ENCODE measurements around the gene PTPN4. TPM values are rescaled to one million over a fixed set of nuclear protein-coding genes. Genes with fewer than 3 reads are reported as not detected.
"Not testable (repeated sequence)": the region's sequence is repeated elsewhere in the genome, so short reads cannot be mapped to it uniquely, and the experiment has no call there.

PTPN4 gene
- total RNA-seq, 2 experiments from 2014 or later = 28.4 to 29.8 TPM

DNA sequence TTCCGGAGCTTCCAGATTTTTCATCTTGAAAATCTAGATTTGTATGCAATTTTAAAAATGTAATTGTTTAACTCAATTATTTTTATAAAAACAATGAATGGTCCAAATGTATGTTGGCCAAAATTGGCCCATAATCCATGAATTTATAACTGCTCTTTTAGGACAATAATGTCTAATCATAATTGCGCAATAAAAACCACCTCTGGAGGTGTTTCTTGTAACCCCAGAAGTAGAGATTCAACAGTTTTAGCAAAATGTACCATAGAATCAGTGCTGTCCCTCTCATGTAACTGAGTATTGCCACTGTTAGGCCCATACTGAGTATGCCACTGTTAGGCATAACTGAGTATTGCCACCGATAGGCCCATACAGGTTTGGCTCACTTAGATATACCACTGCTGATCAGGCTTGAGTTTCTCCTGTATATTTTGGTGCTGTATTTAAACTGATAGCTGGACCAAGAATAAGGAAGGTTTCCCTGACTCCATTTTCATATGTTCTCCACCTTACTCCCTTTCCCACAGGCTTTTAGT lies 182.3 kb downstream of the PTPN4 start:
- intact Hi-C loops (cut with micrococcal nuclease) = no loop called here
- CTCF ChIA-PET = interaction anchor here (1.7 kb wide), 1 partner anchor 8 kb away, joined by 6 read pairs; no protein-coding TSS in a partner anchor
- Mint-ChIP-seq H3K36me3 (ENCODE audit: low read depth) (peaks cover 6% of the 10 kb centered on the region), H3K27me3 (ENCODE audit: low read depth) (no peaks in the 10 kb centered on the region), H3K4me3 (no peak overlapping the region), H3K4me1 (ENCODE audit: low read depth) (peaks cover 10% of the 10 kb centered on the region), H3K9me3 (no peaks in the 10 kb centered on the region), H3K27ac (no peak overlapping the region)
- DNase-seq = no peak

DNA sequence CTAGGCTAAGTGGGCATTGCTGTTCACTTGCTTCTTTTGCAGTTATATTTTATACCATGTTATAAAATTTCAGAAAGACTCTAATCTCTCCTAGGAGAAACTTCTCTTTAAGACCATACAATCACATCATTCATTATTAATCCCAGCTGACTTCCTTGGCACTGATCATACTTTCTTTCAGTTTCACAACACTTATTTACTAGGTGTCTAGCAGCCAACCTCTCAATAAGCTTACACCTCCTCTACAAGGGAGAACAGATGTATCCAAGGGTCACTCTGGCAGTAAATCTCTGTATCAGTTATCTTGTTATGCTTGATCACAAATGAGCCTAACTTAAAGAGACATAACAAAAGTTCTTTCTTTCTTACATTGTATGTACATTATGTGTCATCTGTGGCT lies 183.3 kb downstream of the PTPN4 start:
- intact Hi-C loops (cut with micrococcal nuclease) = no loop called here
- H3K9me3 Mint-ChIP-seq = no peaks in the 10 kb centered on the region
- CTCF ChIA-PET = no interaction called here
- no peaks in the 10 kb centered on the region for H3K27me3 Mint-ChIP-seq (ENCODE audit: low read depth)
- peaks cover 14% of the 10 kb centered on the region for H3K4me1 Mint-ChIP-seq (ENCODE audit: low read depth)
- H3K27ac Mint-ChIP-seq = no peak overlapping the region
- DNase-seq = no peak
- H3K36me3 Mint-ChIP-seq (ENCODE audit: low read depth) = peaks cover 1% of the 10 kb centered on the region
- H3K4me3 Mint-ChIP-seq = no peak overlapping the region

DNA sequence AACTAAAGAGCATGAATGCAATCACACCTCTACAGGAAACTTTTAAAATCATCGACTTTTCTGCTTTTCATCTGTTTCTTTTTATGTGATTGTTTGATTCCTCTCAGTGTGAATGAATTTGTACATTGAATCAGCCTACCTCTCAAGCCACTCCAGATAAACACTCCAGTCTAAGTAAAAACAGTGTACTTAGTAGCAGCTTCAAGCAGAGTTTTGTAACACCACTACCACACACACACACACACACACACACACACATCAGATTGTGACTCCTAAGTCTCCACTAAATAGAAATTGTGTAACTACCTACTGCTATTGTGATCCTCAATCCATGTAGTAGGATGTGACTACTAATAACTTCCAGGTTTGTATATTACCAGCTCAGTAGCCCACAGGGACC lies 187.8 kb downstream of the PTPN4 start:
- Mint-ChIP-seq H3K9me3 (no peaks in the 10 kb centered on the region), H3K4me3 (no peak overlapping the region), H3K36me3 (ENCODE audit: low read depth) (peaks cover 11% of the 10 kb centered on the region), H3K4me1 (ENCODE audit: low read depth) (peaks cover 19% of the 10 kb centered on the region), H3K27me3 (ENCODE audit: low read depth) (no peaks in the 10 kb centered on the region), H3K27ac (no peak overlapping the region)
- CTCF ChIA-PET = interaction anchor here (0.6 kb wide), 1 partner anchor 305 kb away, joined by 3 read pairs; no protein-coding TSS in a partner anchor
- intact Hi-C loops (cut with micrococcal nuclease) = no loop called here
- DNase-seq = no peak

DNA sequence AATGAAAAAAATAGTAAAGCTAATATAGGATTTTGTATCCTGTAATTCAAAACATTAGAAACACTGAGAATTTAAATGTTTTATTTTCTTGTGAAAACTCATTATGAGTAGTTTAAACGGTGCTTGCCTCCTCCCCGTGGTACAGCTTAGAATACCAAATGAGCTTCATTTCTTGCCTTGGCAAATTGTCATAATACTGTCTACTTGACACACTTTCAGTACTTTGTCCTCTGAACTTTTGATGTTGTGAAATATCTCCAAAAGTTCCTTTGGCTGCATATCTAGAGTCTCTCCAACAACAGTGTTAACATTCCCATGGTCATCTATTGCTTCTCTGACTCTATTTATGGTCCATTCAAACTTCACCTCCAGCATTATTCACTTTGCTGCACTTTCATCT lies 191.2 kb downstream of the PTPN4 start:
- no peak overlapping the region for H3K4me3 Mint-ChIP-seq
- DNase-seq = no peak
- H3K9me3 Mint-ChIP-seq = no peaks in the 10 kb centered on the region
- peaks cover 26% of the 10 kb centered on the region for H3K36me3 Mint-ChIP-seq (ENCODE audit: low read depth)
- CTCF ChIA-PET = interaction anchor here (1.7 kb wide), 1 partner anchor 9 kb away, joined by 6 read pairs; no protein-coding TSS in a partner anchor
- peaks cover 14% of the 10 kb centered on the region for H3K4me1 Mint-ChIP-seq (ENCODE audit: low read depth)
- H3K27ac Mint-ChIP-seq = no peak overlapping the region
- H3K27me3 Mint-ChIP-seq (ENCODE audit: low read depth) = no peaks in the 10 kb centered on the region
- intact Hi-C loops (cut with micrococcal nuclease) = no loop called here

DNA sequence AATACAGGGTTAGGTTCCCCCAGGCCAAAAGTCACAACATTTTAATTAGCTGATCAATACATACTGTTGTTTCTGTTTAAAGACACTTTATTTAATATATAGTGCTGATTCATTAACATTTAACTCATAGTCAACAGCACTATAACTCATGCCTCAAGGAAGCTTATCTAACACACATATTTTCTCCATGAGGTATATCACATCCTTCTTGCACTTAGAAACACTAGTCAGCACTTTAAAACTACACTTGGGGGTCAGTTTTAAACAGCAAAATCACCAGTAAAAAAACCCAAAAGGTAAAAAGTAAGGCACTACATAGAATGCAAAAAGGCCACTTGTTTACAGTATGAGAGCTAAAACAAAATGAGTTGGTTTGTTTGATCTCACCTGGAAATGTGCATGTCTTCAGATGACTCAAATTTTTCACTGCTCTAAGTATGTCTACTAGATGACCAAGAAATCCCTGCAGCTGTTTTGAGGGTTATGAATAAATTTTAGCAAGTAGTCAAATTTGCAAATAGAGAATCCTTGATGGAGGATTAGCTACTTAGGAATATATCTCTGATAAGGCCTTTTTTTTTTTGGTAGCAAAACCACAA lies 199.0 kb downstream of the PTPN4 start:
- CTCF ChIA-PET = interaction anchor here (0.8 kb wide), 1 partner anchor 33 kb away, joined by 3 read pairs; no protein-coding TSS in a partner anchor
- Mint-ChIP-seq H3K4me3 (no peak overlapping the region), H3K36me3 (ENCODE audit: low read depth) (peaks cover 21% of the 10 kb centered on the region), H3K27me3 (ENCODE audit: low read depth) (no peaks in the 10 kb centered on the region), H3K27ac (no peak overlapping the region), H3K4me1 (ENCODE audit: low read depth) (peaks cover 4% of the 10 kb centered on the region), H3K9me3 (no peaks in the 10 kb centered on the region)
- no peak for DNase-seq
- intact Hi-C loops (cut with micrococcal nuclease) = no loop called here

DNA sequence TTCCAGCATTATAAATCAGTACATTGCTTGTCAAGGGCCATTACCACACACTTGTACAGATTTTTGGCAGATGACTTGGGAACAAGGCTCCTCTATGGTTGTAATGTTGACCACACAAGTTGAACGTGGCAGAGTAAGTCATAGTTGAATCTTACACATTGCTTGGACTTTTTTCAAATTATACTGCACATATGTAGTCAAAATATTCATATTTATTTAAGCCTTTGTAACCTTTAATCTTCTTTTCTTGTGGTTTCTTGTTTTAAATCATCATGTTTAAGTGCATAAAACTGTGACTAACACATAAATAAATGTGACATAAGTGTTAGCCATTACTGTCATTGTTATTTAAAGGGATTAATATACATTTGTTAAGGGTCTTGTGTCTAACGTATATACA lies 201.1 kb downstream of the PTPN4 start:
- H3K4me1 Mint-ChIP-seq (ENCODE audit: low read depth) = peaks cover 4% of the 10 kb centered on the region
- CTCF ChIA-PET = no interaction called here
- intact Hi-C loops (cut with micrococcal nuclease) = no loop called here

DNA sequence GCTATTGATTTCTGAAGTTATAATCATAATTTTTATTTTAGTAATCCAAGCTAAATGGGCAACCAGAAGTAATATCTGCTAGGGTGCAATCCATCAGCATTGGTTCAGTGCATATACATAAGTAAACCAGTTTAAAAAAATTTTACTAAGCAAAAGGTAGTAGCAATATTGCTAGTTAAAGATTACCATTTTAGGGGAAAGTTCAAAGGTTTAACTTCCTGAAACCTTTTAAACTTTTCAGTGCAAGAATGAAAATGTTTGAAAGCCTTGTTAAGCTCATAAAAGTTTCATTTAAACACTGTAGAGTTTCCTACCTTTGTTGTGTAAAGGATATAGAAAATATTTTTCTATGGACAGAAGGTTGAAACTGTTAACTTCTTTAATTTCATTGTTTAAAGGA lies 222.2 kb downstream of the PTPN4 start:
- intact Hi-C loops (cut with micrococcal nuclease) = no loop called here
- peaks cover 6% of the 10 kb centered on the region for H3K9me3 Mint-ChIP-seq
- H3K36me3 Mint-ChIP-seq (ENCODE audit: low read depth) = peaks cover 2% of the 10 kb centered on the region
- peaks cover 3% of the 10 kb centered on the region for H3K4me1 Mint-ChIP-seq (ENCODE audit: low read depth)
- CTCF ChIA-PET = interaction anchor here (1.6 kb wide), 1 partner anchor 193 kb away, joined by 7 read pairs; no protein-coding TSS in a partner anchor
- no peak overlapping the region for H3K4me3 Mint-ChIP-seq
- H3K27me3 Mint-ChIP-seq (ENCODE audit: low read depth) = no peaks in the 10 kb centered on the region
- H3K27ac Mint-ChIP-seq = no peak overlapping the region
- DNase-seq = no peak

More for the DNA sequence above, 201.1 kb downstream of the PTPN4 start:
- DNase-seq = no peak
- Mint-ChIP-seq H3K36me3 (ENCODE audit: low read depth) (peaks cover 27% of the 10 kb centered on the region), H3K27me3 (ENCODE audit: low read depth) (no peaks in the 10 kb centered on the region), H3K4me3 (no peak overlapping the region), H3K9me3 (no peaks in the 10 kb centered on the region), H3K27ac (no peak overlapping the region)

DNA sequence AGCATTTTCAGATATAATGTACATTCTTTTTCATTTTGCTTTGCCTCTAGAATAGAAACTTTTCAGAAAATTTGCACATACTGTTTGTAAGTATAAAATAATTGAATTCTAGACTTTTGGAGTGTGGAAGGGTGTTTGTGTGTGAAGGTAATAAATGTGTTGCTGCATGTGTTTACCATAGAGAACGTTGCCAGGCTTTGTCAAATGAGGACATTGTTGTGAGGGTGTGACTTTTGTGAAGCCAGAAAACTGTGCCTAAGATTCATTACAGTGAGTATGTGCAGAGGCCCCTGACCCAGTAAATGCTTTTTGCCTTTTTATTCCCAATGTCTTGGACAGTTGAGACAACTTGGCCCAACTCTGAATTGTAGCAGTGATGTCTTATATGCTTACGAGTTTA lies 222.8 kb downstream of the PTPN4 start:
- peaks cover 3% of the 10 kb centered on the region for H3K4me1 Mint-ChIP-seq (ENCODE audit: low read depth)
- H3K4me3 Mint-ChIP-seq = no peak overlapping the region
- no peaks in the 10 kb centered on the region for H3K27me3 Mint-ChIP-seq (ENCODE audit: low read depth)
- H3K9me3 Mint-ChIP-seq = peaks cover 6% of the 10 kb centered on the region
- CTCF ChIA-PET = interaction anchor here (1.0 kb wide), 1 partner anchor 13 kb away, joined by 3 read pairs; no protein-coding TSS in a partner anchor
- H3K27ac Mint-ChIP-seq = no peak overlapping the region
- intact Hi-C loops (cut with micrococcal nuclease) = no loop called here
- DNase-seq = no peak
- H3K36me3 Mint-ChIP-seq (ENCODE audit: low read depth) = peaks cover 2% of the 10 kb centered on the region

DNA sequence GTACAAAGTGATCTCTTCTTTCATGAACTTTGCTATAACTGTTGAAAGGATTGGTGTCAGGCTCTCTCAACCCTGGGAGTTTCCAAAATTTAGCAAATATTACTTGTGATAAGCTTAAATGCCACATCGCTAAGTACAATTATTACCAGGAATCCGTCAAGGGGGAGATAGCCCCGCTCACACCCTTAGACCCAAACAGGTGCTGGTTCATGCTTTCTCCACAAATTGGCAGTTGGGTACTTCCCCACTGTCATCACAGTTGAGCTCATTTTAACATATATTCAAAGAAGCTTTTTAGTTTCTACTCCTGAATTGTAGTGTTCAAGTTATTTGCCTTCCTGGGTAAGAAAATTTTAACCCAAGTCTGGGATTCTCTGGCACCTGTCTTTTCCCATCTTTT lies 223.4 kb downstream of the PTPN4 start:
- no peak for DNase-seq
- H3K4me3 Mint-ChIP-seq = no peak overlapping the region
- intact Hi-C loops (cut with micrococcal nuclease) = no loop called here
- no peaks in the 10 kb centered on the region for H3K27me3 Mint-ChIP-seq (ENCODE audit: low read depth)
- CTCF ChIA-PET = interaction anchor here (1.0 to 1.2 kb wide), 2 partner anchors 14 to 326 kb away, joined by 3 read pairs; no protein-coding TSS in a partner anchor
- H3K27ac Mint-ChIP-seq = no peak overlapping the region
- peaks cover 2% of the 10 kb centered on the region for H3K36me3 Mint-ChIP-seq (ENCODE audit: low read depth)
- H3K4me1 Mint-ChIP-seq (ENCODE audit: low read depth) = peaks cover 3% of the 10 kb centered on the region
- H3K9me3 Mint-ChIP-seq = peaks cover 6% of the 10 kb centered on the region

DNA sequence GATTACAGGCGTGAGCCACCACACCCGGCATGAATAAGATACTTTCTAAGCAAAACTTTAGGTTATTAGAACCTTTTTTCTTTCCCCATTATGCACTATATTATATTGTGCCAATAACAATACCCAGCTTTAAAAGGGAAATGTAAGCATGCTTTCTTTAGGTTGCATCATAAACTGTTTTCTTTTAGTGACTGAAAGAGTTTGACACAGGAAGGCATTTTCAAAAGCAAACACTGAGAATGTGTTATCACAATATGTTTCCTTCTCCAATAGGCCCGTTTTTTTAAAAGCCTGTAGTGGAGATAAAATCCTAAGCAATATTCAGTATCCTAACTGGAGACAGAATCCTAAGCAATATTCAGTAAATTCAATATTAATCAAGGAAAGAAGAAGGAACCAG lies 236.4 kb downstream of the PTPN4 start:
- Mint-ChIP-seq H3K4me1 (ENCODE audit: low read depth) (no peaks in the 10 kb centered on the region), H3K27me3 (ENCODE audit: low read depth) (peaks cover 3% of the 10 kb centered on the region), H3K36me3 (ENCODE audit: low read depth) (no peaks in the 10 kb centered on the region), H3K9me3 (no peaks in the 10 kb centered on the region), H3K4me3 (no peak overlapping the region), H3K27ac (no peak overlapping the region)
- DNase-seq = no peak
- intact Hi-C loops (cut with micrococcal nuclease) = no loop called here
- CTCF ChIA-PET = interaction anchor here (0.7 kb wide), 1 partner anchor 15 kb away, joined by 6 read pairs; no protein-coding TSS in a partner anchor

DNA sequence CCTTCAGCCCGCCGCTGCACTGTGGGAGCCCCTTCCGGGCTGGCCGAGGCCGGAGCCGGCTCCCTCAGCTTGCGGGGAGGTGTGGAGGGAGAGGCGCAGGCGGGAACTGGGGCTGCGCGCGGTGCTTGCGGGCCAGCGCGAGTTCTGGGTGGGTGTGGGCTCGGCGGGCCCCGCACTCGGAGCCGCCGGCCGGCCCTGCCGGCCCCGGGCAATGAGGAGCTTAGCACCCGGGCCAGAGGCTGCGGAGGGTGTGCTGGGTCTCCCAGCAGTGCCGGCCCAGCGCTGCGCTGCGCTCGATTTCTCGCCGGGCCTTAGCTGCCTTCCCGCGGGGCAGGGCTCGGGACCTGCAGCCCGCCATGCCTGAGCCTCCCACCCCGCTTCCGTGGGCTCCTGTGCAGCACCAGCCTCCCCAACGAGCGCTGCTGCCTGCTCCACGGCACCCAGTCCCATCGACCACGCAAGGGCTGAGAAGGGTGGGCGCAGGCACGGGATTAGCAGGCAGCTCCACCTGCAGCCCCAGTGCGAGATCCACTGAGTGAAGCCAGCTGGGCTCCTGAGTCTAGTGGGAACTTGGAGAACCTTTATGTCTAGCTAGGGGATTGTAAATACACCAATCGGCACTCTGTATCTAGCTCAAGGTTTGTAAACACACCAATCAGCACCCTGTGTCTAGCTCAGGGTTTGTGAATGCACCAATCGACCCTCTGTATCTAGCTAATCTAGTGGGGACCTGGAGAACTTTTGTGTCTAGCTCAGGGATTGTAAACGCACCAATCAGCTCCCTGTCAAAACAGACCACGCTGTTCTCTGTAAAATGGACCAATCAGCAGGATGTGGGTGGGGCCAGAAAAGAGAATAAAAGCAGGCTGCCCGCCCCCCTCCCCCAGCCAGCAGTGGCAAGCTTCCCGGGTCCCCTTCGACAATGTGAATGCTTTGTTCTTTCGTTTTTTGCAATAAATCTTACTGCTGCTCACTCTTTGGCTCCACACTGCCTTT lies 237.5 kb downstream of the PTPN4 start:
- intact Hi-C loops (cut with micrococcal nuclease) = not testable (repeated sequence)

DNA sequence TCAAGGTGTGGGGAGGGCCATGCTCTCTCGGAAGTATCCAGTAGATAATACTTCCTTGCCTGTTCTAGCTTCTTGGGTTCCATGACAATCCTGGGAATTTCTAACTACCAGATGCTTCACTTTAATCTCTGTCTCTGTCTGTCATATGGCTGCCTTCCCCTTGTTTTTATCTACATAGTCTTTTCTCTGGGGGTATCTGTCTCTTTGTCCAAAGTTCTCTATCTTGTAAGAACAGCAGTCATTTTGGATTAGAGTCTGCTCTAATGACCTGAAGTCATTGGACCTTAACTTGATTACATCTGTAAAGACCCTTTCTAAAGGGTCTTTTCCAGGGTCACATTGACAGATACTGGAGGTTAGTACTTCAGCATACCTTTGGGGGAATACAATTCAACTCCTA lies 241.7 kb downstream of the PTPN4 start:
- CTCF ChIA-PET = interaction anchor here (0.6 kb wide), 1 partner anchor 14 kb away, joined by 3 read pairs; no protein-coding TSS in a partner anchor
- Mint-ChIP-seq H3K27ac (no peak overlapping the region), H3K36me3 (ENCODE audit: low read depth) (no peaks in the 10 kb centered on the region), H3K27me3 (ENCODE audit: low read depth) (no peaks in the 10 kb centered on the region), H3K4me3 (no peak overlapping the region), H3K9me3 (no peaks in the 10 kb centered on the region), H3K4me1 (ENCODE audit: low read depth) (no peaks in the 10 kb centered on the region)
- DNase-seq = no peak
- intact Hi-C loops (cut with micrococcal nuclease) = no loop called here

More for the DNA sequence above, 237.5 kb downstream of the PTPN4 start:
- H3K9me3 Mint-ChIP-seq; H3K27me3 Mint-ChIP-seq (ENCODE audit: low read depth); H3K36me3 Mint-ChIP-seq (ENCODE audit: low read depth); H3K4me1 Mint-ChIP-seq (ENCODE audit: low read depth); DNase-seq; H3K4me3 Mint-ChIP-seq; H3K27ac Mint-ChIP-seq: not testable (repeated sequence)
- CTCF ChIA-PET = interaction anchor here (0.9 kb wide), 1 partner anchor 178 kb away, joined by 3 read pairs; no protein-coding TSS in a partner anchor

Measured in activated naive CD4-positive, alpha-beta T cell treated with anti-CD3 and anti-CD28 coated beads for 36 hours (primary cell).